Fibroblast of lung (primary cell): ENCODE results near the gene PRKCD. TPM values are rescaled to one million over a fixed set of nuclear protein-coding genes. Genes with fewer than 3 reads are reported as not detected.

Source experiments
- DNase-seq, 2 donors: peaks; one replicate each; pipeline versions ENCODE4 v3.0.0 to v3.0.0-alpha.2; 2010; ENCODE audit warnings: low read depth in 2 of 2
- H2AFZ ChIP-seq: 2 replicates; pipeline ENCODE4 v1.5.1; 2012; ENCODE audit warnings: low read length, control low read depth, inconsistent platforms
- H3K27ac ChIP-seq: 2 replicates; pipeline ENCODE4 v1.5.1; 2011; ENCODE audit warnings: low read length, control low read depth; ENCODE audit not compliant: insufficient read depth
- H3K27me3 ChIP-seq: 2 replicates; pipeline ENCODE4 v1.5.1; 2011; ENCODE audit warnings: mild to moderate bottlenecking, low read length; ENCODE audit not compliant: control insufficient read depth, insufficient read depth
- H3K36me3 ChIP-seq: 2 replicates; pipeline ENCODE4 v1.5.1; 2011; ENCODE audit warnings: low read length; ENCODE audit not compliant: control insufficient read depth, insufficient read depth
- H3K4me1 ChIP-seq: 2 replicates; pipeline ENCODE4 v1.5.1; 2011; ENCODE audit warnings: low read length; ENCODE audit not compliant: control insufficient read depth, insufficient read depth; ENCODE audit errors: extremely low read depth
- H3K4me2 ChIP-seq: 2 replicates; pipeline ENCODE4 v1.5.1; 2011; ENCODE audit warnings: low read length, control low read depth; ENCODE audit not compliant: insufficient read depth; ENCODE audit errors: extremely low read depth
- H3K4me3 ChIP-seq, 4 experiments: fragments of 200-600 bp in 1 of 4; sonication (generic) in 1 of 4; replicated peaks in 1 of 4; 2 replicates each; pipeline ENCODE4 v1.5.1; 2011 to 2016; ENCODE audit warnings: low read length in 4 of 4, low read depth in 3 of 4, mild to moderate bottlenecking in 3 of 4, control low read depth in 2 of 4, inconsistent platforms in 1 of 4, mixed read lengths in 1 of 4; ENCODE audit not compliant: insufficient read depth in 1 of 4; ENCODE audit errors: control extremely low read depth in 1 of 4
- H3K79me2 ChIP-seq: 2 replicates; pipeline ENCODE4 v1.5.1; 2012; ENCODE audit warnings: mild to moderate bottlenecking, low read length, inconsistent platforms; ENCODE audit not compliant: control insufficient read depth, insufficient read depth
- H3K9ac ChIP-seq: 2 replicates; pipeline ENCODE4 v1.5.1; 2011; ENCODE audit warnings: mild to moderate bottlenecking, low read length, control low read depth; ENCODE audit not compliant: insufficient read depth
- H3K9me3 ChIP-seq: 2 replicates; pipeline ENCODE4 v1.5.1; 2012; ENCODE audit warnings: low read depth, low read length; ENCODE audit not compliant: control insufficient read depth, insufficient read depth
- H4K20me1 ChIP-seq: 2 replicates; pipeline ENCODE4 v1.5.1; 2011; ENCODE audit warnings: low read length; ENCODE audit not compliant: control insufficient read depth, insufficient read depth; ENCODE audit errors: extremely low read depth
- EZH2 ChIP-seq: IDR thresholded peaks from 2 replicates; pipeline ENCODE4 v1.5.1; 2012; ENCODE audit warnings: low read length, control low read depth, mild to moderate bottlenecking; ENCODE audit errors: missing control alignments
- polyA plus RNA-seq, 2 donors: library from polyadenylated mRNA; depleted of rRNA in 1 of 2; stranded (reverse) in 1 of 2; unstranded in 1 of 2; fragments of >200 nt; gene quantifications; 2 replicates each; pipeline ENCODE4 v1.2.1, GENCODE V29; 2011 to 2012; ENCODE audit warnings: missing spikeins in 1 of 2
- total RNA-seq: library from RNA; depleted of rRNA; stranded (reverse); fragments of >200 nt; gene quantifications from 2 replicates; pipeline ENCODE4 v1.2.1, GENCODE V29; 2014
- TF ChIP-seq, protein P1 (sequence below), 2 donors: IDR thresholded peaks in 1 of 2; conservative IDR thresholded peaks in 1 of 2; 1 replicate in 1 of 2; 2 replicates in 1 of 2; pipeline ENCODE4 v1.5.1; 2011 to 2012; ENCODE audit warnings: low read length in 2 of 2, control low read depth in 1 of 2, inconsistent platforms in 1 of 2, low read depth in 1 of 2, mild to moderate bottlenecking in 1 of 2

PRKCD gene
- total and polyA plus RNA-seq, 2 donors (not counting 1 experiment from before 2014, with no cell fraction given) = 3.8 to 21.2 TPM

GRCh38 chr3:53192608-53193007 lies 31.6 kb downstream of the PRKCD start:
- TF ChIP-seq, protein P1, sequence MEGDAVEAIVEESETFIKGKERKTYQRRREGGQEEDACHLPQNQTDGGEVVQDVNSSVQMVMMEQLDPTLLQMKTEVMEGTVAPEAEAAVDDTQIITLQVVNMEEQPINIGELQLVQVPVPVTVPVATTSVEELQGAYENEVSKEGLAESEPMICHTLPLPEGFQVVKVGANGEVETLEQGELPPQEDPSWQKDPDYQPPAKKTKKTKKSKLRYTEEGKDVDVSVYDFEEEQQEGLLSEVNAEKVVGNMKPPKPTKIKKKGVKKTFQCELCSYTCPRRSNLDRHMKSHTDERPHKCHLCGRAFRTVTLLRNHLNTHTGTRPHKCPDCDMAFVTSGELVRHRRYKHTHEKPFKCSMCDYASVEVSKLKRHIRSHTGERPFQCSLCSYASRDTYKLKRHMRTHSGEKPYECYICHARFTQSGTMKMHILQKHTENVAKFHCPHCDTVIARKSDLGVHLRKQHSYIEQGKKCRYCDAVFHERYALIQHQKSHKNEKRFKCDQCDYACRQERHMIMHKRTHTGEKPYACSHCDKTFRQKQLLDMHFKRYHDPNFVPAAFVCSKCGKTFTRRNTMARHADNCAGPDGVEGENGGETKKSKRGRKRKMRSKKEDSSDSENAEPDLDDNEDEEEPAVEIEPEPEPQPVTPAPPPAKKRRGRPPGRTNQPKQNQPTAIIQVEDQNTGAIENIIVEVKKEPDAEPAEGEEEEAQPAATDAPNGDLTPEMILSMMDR (conservative IDR thresholded peaks at IDR 0.05 in 1 of 2, IDR thresholded peaks at IDR 0.05 in 1 of 2; ENCODE audit: low read depth in 1 of 2, low read length in 2 of 2) = no peak
- no peak for TF ChIP-seq EZH2
- Histone ChIP-seq H3K27me3 (no peaks in the 10 kb centered on the region), H3K4me2 (no peak overlapping the region), H4K20me1 (no peaks in the 10 kb centered on the region), H3K79me2 (no peaks in the 10 kb centered on the region), H3K9ac (no peak overlapping the region), H2AFZ (no peak overlapping the region), H3K36me3 (peaks cover 9% of the 10 kb centered on the region), H3K27ac (no peak overlapping the region), H3K4me1 (peaks cover 9% of the 10 kb centered on the region), H3K9me3 (no peaks in the 10 kb centered on the region), H3K4me3 (no peak overlapping the region)
- no peak for DNase-seq

- no peak overlapping the region for H3K27ac ChIP-seq
- H3K4me2 ChIP-seq = no peak overlapping the region
- no peak for TF ChIP-seq EZH2
- H3K27me3 ChIP-seq = no peaks in the 10 kb centered on the region
- no peaks in the 10 kb centered on the region for H3K79me2 ChIP-seq
- DNase-seq = peak in 1 of 2 donors; percentile 10
- H3K36me3 ChIP-seq = peaks cover 9% of the 10 kb centered on the region
- no peak overlapping the region for H3K9ac ChIP-seq
- no peak overlapping the region for H3K4me3 ChIP-seq
- H3K4me1 ChIP-seq = peaks cover 9% of the 10 kb centered on the region
- no peak overlapping the region for H2AFZ ChIP-seq
- H4K20me1 ChIP-seq = no peaks in the 10 kb centered on the region
- H3K9me3 ChIP-seq = no peaks in the 10 kb centered on the region
Observed at GRCh38 chr3:53193466-53194209, 32.6 kb downstream of the PRKCD start.

- no peak for TF ChIP-seq EZH2
- TF ChIP-seq, protein P1 (conservative IDR thresholded peaks at IDR 0.05 in 1 of 2, IDR thresholded peaks at IDR 0.05 in 1 of 2; ENCODE audit: low read depth in 1 of 2, low read length in 2 of 2) = no peak
- H3K4me1 ChIP-seq = peaks cover 9% of the 10 kb centered on the region
- H3K4me3 ChIP-seq = no peak overlapping the region
- no peaks in the 10 kb centered on the region for H4K20me1 ChIP-seq
- no peak overlapping the region for H3K27ac ChIP-seq
- no peak overlapping the region for H2AFZ ChIP-seq
- no peak overlapping the region for H3K4me2 ChIP-seq
- no peaks in the 10 kb centered on the region for H3K27me3 ChIP-seq
- H3K9me3 ChIP-seq = no peaks in the 10 kb centered on the region
- no peaks in the 10 kb centered on the region for H3K79me2 ChIP-seq
- peak; percentile 47 to 50 for DNase-seq
- peaks cover 4% of the 10 kb centered on the region for H3K36me3 ChIP-seq
- no peak overlapping the region for H3K9ac ChIP-seq
Observed at GRCh38 chr3:53194210-53195065, 33.4 kb downstream of the PRKCD start.
